GM23338 (cell line): ENCODE measurements around the gene TMEM150A. TPM values are rescaled to one million over a fixed set of nuclear protein-coding genes. Genes with fewer than 3 reads are reported as not detected.

Experiments used
- ATAC-seq: fragments of 200-7000 bp; cut with Tn5 transposase; 3 replicates; pipeline ENCODE4 v1.9.1; 2020
- DNase-seq: peaks from one replicate; pipeline ENCODE4 v3.0.0-alpha.2; 2015; ENCODE audit warnings: low spot score
- H2AFZ ChIP-seq: fragments of 200-600 bp; sonication (generic); 2 replicates; pipeline ENCODE4 v1.8.0; 2016; ENCODE audit warnings: antibody characterized with exemption, mild to moderate bottlenecking, moderate library complexity
- H3F3A ChIP-seq: fragments of 200-600 bp; sonication (generic); replicated peaks from 2 replicates; pipeline ENCODE4 v1.8.0; 2017; ENCODE audit warnings: antibody characterized with exemption, mixed run types, low read depth
- H3K27ac ChIP-seq: fragments of 200-600 bp; sonication (generic); 2 replicates; pipeline ENCODE4 v1.6.1; 2016; ENCODE audit warnings: low read depth
- H3K27me3 ChIP-seq: fragments of 200-600 bp; sonication (generic); 2 replicates; pipeline ENCODE4 v1.8.0; 2016; ENCODE audit warnings: mild to moderate bottlenecking, mixed run types, moderate library complexity; ENCODE audit not compliant: insufficient read depth
- H3K36me3 ChIP-seq: fragments of 200-600 bp; sonication (generic); 2 replicates; pipeline ENCODE4 v1.8.0; 2016; ENCODE audit warnings: mild to moderate bottlenecking; ENCODE audit not compliant: insufficient read depth
- H3K4me1 ChIP-seq: fragments of 200-600 bp; sonication (generic); 2 replicates; pipeline ENCODE4 v1.8.0; 2016; ENCODE audit warnings: mild to moderate bottlenecking, moderate library complexity; ENCODE audit not compliant: insufficient read depth
- H3K4me2 ChIP-seq: fragments of 200-600 bp; sonication (generic); 2 replicates; pipeline ENCODE4 v1.7.1; 2017; ENCODE audit warnings: mixed run types
- H3K4me3 ChIP-seq: fragments of 200-600 bp; sonication (generic); 2 replicates; pipeline ENCODE4 v1.6.1; 2016; ENCODE audit warnings: mixed run types
- H3K79me2 ChIP-seq: fragments of 200-600 bp; sonication (generic); replicated peaks from 2 replicates; pipeline ENCODE4 v1.8.0; 2017; ENCODE audit warnings: mild to moderate bottlenecking; ENCODE audit not compliant: insufficient read depth
- H3K9me2 ChIP-seq: fragments of 200-600 bp; sonication (generic); 2 replicates; pipeline ENCODE4 v1.8.0; 2017; ENCODE audit not compliant: insufficient read depth
- H4K20me1 ChIP-seq: fragments of 200-600 bp; sonication (generic); replicated peaks from 2 replicates; pipeline ENCODE4 v1.8.0; 2017; ENCODE audit warnings: mild to moderate bottlenecking; ENCODE audit not compliant: insufficient read depth
- H3K27ac Mint-ChIP-seq: 2 replicates; pipeline ENCODE4 v1.8.0; 2020; ENCODE audit warnings: inconsistent platforms, mild to moderate bottlenecking, moderate library complexity, mixed read lengths
- H3K27me3 Mint-ChIP-seq: 3 replicates; pipeline ENCODE4 v1.8.0; 2022; ENCODE audit warnings: low read depth, mild to moderate bottlenecking, moderate library complexity, mixed read lengths, inconsistent platforms; ENCODE audit not compliant: insufficient read depth, poor library complexity
- H3K36me3 Mint-ChIP-seq: 3 replicates; pipeline ENCODE4 v1.8.0; 2021; ENCODE audit warnings: low read depth, mild to moderate bottlenecking, inconsistent platforms, moderate library complexity, mixed read lengths
- H3K4me1 Mint-ChIP-seq: 3 replicates; pipeline ENCODE4 v1.8.0; 2020; ENCODE audit warnings: mild to moderate bottlenecking, inconsistent platforms, mixed read lengths
- H3K4me3 Mint-ChIP-seq: 3 replicates; pipeline ENCODE4 v1.8.0; 2021; ENCODE audit warnings: moderate library complexity, mild to moderate bottlenecking, inconsistent platforms, mixed read lengths
- H3K9me3 Mint-ChIP-seq: 3 replicates; pipeline ENCODE4 v1.8.0; 2020; ENCODE audit warnings: moderate library complexity, mild to moderate bottlenecking, inconsistent platforms, mixed read lengths
- CREB1 ChIP-seq: fragments of 250-450 bp; sonication (Bioruptor Pico); IDR thresholded peaks from 2 replicates; pipeline ENCODE4 v1.5.0; 2020; ENCODE audit warnings: low read depth, mild to moderate bottlenecking, moderate library complexity
- EZH2 ChIP-seq: fragments of 200-600 bp; sonication (generic); IDR thresholded peaks from one replicate; pipeline ENCODE4 v1.8.0; 2017; ENCODE audit warnings: antibody characterized with exemption, mild to moderate bottlenecking, low read depth; ENCODE audit not compliant: unreplicated experiment
- EZH2phosphoT487 ChIP-seq: fragments of 200-600 bp; sonication (generic); IDR thresholded peaks from one replicate; pipeline ENCODE4 v1.8.1; 2018; ENCODE audit warnings: antibody characterized with exemption; ENCODE audit not compliant: unreplicated experiment
- JUNB ChIP-seq: IDR thresholded peaks from one replicate; pipeline ENCODE4 v1.6.1; 2016; ENCODE audit warnings: antibody characterized with exemption; ENCODE audit not compliant: unreplicated experiment
- NANOG ChIP-seq: IDR thresholded peaks from 2 replicates; pipeline ENCODE4 v1.6.1; 2016; ENCODE audit warnings: antibody characterized with exemption, borderline replicate concordance
- POLR2AphosphoS5 ChIP-seq: IDR thresholded peaks from 2 replicates; pipeline ENCODE4 v1.6.1; 2016; ENCODE audit warnings: antibody characterized with exemption, low read depth
- REST ChIP-seq: IDR thresholded peaks from one replicate; pipeline ENCODE4 v1.6.1; 2018; ENCODE audit warnings: antibody characterized with exemption; ENCODE audit not compliant: unreplicated experiment
- STAT1 ChIP-seq: IDR thresholded peaks from one replicate; pipeline ENCODE4 v1.6.1; 2016; ENCODE audit warnings: antibody characterized with exemption; ENCODE audit not compliant: unreplicated experiment
- ZNF114 ChIP-seq: fragments of 250-450 bp; sonication (Bioruptor Pico); IDR thresholded peaks from 2 replicates; pipeline ENCODE4 v1.5.0; 2020; ENCODE audit warnings: mild to moderate bottlenecking, moderate library complexity
- ZNF331 ChIP-seq: fragments of 250-450 bp; sonication (Bioruptor Pico); IDR thresholded peaks from 2 replicates; pipeline ENCODE4 v1.5.0; 2020; ENCODE audit warnings: low read depth, mild to moderate bottlenecking, moderate library complexity
- polyA plus RNA-seq: library from polyadenylated mRNA; unstranded; fragments of >200 nt; fragmentation: Nextera tagmentation; extraction: Ambion mirVana; gene quantifications from 2 replicates; pipeline ENCODE4 v1.2.1, GENCODE V29; 2016
- total RNA-seq: library from RNA; depleted of rRNA; stranded (reverse); fragments of >200 nt; shearing (Covaris generic); gene quantifications from 2 replicates; pipeline ENCODE4 v1.2.3, GENCODE V29; 2014
- TF ChIP-seq, protein P1 (sequence below): IDR thresholded peaks from 2 replicates; pipeline ENCODE4 v1.6.1; 2016; ENCODE audit warnings: antibody characterized with exemption
- TF ChIP-seq, protein P2 (sequence below): fragments of 250-450 bp; sonication (Bioruptor Pico); IDR thresholded peaks from 2 replicates; pipeline ENCODE4 v1.5.0; 2020; ENCODE audit warnings: mild to moderate bottlenecking, moderate library complexity
- TF ChIP-seq, protein P3 (sequence below), 2 experiments: fragments of 200-600 bp in 1 of 2; sonication (generic) in 1 of 2; conservative IDR thresholded peaks; 2 replicates each; pipeline versions ENCODE4 v1.5.1 to v1.6.1; 2016 to 2017; ENCODE audit warnings: antibody characterized with exemption in 2 of 2, low read depth in 2 of 2, mild to moderate bottlenecking in 2 of 2, moderate library complexity in 1 of 2

The TMEM150A gene
- total and polyA plus RNA-seq, 2 experiments from 2014 or later: 16.4 to 27.9 TPM

DNA sequence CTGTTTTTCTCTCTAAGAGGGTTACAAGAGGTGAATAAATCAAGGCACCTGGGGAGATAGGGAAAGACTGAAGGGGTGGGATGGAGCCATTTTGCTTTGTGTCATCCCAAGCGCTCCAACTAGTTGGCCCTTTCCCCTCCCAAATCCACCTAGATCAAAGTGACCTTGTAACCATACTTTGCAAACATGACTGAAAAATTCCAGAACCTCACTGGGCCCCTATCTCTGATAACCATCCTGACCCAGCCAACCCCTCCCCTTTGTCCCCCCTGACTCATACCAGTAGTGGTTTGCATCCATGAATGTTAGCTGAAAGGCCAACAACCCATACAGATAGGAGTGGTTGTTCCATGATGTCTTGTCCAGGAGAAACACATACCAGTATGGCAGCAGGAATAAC, 44.3 kb downstream of the TMEM150A start:
- Histone ChIP-seq H3K79me2 (peaks cover 31% of the 10 kb centered on the region), H3K27me3 (no peaks in the 10 kb centered on the region), H3K4me1 (peaks cover 8% of the 10 kb centered on the region; the same call in 1 of the 2 replicates), H3K4me3 (no peak overlapping the region), H3F3A (no peaks in the 10 kb centered on the region; the same call in none of the 2 replicates), H4K20me1 (peaks cover 9% of the 10 kb centered on the region; the same call in 1 of the 2 replicates), H3K27ac (no peak overlapping the region), H3K9me2 (no peaks in the 10 kb centered on the region), H3K4me2 (no peak overlapping the region), H3K36me3 (peaks cover 19% of the 10 kb centered on the region), H2AFZ (no peak overlapping the region)
- H3K4me3 Mint-ChIP-seq: no peak overlapping the region
- ATAC-seq (no peak), DNase-seq (no peak)
- H3K27ac Mint-ChIP-seq: no peak overlapping the region
- H3K9me3 Mint-ChIP-seq: no peaks in the 10 kb centered on the region; the same call in 2 of the 3 replicates
- peaks cover 28% of the 10 kb centered on the region for H3K36me3 Mint-ChIP-seq
- TF ChIP-seq EZH2phosphoT487: no peak
- no peak for TF ChIP-seq CREB1 (CRISPR knock-in tag)
- TF ChIP-seq NANOG: no peak
- no peak for TF ChIP-seq EZH2
- TF ChIP-seq, protein P1, sequence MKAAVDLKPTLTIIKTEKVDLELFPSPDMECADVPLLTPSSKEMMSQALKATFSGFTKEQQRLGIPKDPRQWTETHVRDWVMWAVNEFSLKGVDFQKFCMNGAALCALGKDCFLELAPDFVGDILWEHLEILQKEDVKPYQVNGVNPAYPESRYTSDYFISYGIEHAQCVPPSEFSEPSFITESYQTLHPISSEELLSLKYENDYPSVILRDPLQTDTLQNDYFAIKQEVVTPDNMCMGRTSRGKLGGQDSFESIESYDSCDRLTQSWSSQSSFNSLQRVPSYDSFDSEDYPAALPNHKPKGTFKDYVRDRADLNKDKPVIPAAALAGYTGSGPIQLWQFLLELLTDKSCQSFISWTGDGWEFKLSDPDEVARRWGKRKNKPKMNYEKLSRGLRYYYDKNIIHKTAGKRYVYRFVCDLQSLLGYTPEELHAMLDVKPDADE: no peak
- TF ChIP-seq, protein P2, sequence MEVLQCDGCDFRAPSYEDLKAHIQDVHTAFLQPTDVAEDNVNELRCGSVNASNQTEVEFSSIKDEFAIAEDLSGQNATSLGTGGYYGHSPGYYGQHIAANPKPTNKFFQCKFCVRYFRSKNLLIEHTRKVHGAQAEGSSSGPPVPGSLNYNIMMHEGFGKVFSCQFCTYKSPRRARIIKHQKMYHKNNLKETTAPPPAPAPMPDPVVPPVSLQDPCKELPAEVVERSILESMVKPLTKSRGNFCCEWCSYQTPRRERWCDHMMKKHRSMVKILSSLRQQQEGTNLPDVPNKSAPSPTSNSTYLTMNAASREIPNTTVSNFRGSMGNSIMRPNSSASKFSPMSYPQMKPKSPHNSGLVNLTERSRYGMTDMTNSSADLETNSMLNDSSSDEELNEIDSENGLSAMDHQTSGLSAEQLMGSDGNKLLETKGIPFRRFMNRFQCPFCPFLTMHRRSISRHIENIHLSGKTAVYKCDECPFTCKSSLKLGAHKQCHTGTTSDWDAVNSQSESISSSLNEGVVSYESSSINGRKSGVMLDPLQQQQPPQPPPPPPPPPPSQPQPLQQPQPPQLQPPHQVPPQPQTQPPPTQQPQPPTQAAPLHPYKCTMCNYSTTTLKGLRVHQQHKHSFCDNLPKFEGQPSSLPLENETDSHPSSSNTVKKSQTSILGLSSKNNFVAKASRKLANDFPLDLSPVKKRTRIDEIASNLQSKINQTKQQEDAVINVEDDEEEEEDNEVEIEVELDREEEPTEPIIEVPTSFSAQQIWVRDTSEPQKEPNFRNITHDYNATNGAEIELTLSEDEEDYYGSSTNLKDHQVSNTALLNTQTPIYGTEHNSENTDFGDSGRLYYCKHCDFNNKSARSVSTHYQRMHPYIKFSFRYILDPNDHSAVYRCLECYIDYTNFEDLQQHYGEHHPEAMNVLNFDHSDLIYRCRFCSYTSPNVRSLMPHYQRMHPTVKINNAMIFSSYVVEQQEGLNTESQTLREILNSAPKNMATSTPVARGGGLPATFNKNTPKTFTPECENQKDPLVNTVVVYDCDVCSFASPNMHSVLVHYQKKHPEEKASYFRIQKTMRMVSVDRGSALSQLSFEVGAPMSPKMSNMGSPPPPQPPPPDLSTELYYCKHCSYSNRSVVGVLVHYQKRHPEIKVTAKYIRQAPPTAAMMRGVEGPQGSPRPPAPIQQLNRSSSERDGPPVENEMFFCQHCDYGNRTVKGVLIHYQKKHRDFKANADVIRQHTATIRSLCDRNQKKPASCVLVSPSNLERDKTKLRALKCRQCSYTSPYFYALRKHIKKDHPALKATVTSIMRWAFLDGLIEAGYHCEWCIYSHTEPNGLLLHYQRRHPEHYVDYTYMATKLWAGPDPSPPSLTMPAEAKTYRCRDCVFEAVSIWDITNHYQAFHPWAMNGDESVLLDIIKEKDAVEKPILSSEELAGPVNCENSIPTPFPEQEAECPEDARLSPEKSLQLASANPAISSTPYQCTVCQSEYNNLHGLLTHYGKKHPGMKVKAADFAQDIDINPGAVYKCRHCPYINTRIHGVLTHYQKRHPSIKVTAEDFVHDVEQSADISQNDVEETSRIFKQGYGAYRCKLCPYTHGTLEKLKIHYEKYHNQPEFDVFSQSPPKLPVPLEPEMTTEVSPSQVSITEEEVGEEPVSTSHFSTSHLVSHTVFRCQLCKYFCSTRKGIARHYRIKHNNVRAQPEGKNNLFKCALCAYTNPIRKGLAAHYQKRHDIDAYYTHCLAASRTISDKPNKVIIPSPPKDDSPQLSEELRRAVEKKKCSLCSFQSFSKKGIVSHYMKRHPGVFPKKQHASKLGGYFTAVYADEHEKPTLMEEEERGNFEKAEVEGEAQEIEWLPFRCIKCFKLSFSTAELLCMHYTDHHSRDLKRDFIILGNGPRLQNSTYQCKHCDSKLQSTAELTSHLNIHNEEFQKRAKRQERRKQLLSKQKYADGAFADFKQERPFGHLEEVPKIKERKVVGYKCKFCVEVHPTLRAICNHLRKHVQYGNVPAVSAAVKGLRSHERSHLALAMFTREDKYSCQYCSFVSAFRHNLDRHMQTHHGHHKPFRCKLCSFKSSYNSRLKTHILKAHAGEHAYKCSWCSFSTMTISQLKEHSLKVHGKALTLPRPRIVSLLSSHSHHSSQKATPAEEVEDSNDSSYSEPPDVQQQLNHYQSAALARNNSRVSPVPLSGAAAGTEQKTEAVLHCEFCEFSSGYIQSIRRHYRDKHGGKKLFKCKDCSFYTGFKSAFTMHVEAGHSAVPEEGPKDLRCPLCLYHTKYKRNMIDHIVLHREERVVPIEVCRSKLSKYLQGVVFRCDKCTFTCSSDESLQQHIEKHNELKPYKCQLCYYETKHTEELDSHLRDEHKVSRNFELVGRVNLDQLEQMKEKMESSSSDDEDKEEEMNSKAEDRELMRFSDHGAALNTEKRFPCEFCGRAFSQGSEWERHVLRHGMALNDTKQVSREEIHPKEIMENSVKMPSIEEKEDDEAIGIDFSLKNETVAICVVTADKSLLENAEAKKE (CRISPR knock-in tag): no peak
- no peak for TF ChIP-seq REST
- no peak for TF ChIP-seq ZNF114
- TF ChIP-seq, protein P3, sequence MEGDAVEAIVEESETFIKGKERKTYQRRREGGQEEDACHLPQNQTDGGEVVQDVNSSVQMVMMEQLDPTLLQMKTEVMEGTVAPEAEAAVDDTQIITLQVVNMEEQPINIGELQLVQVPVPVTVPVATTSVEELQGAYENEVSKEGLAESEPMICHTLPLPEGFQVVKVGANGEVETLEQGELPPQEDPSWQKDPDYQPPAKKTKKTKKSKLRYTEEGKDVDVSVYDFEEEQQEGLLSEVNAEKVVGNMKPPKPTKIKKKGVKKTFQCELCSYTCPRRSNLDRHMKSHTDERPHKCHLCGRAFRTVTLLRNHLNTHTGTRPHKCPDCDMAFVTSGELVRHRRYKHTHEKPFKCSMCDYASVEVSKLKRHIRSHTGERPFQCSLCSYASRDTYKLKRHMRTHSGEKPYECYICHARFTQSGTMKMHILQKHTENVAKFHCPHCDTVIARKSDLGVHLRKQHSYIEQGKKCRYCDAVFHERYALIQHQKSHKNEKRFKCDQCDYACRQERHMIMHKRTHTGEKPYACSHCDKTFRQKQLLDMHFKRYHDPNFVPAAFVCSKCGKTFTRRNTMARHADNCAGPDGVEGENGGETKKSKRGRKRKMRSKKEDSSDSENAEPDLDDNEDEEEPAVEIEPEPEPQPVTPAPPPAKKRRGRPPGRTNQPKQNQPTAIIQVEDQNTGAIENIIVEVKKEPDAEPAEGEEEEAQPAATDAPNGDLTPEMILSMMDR (conservative IDR thresholded peaks at IDR 0.05; ENCODE audit: low read depth in 2 of 2): no peak
- no peak for TF ChIP-seq JUNB
- no peak for TF ChIP-seq ZNF331
- no peak for TF ChIP-seq STAT1
- TF ChIP-seq POLR2AphosphoS5: no peak
- H3K4me1 Mint-ChIP-seq: peaks cover 7% of the 10 kb centered on the region; the same call in 2 of the 3 replicates
- peaks cover 1% of the 10 kb centered on the region for H3K27me3 Mint-ChIP-seq
